Neural cell (in vitro differentiated cells): ENCODE data around the gene ADCY6. TPM values are rescaled to one million over a fixed set of nuclear protein-coding genes. Genes with fewer than 3 reads are reported as not detected.

Source experiments
- H2AFZ ChIP-seq: fragments of 200-600, 300-800 bp; sonication (generic), shearing (Covaris generic); 2 replicates; pipeline ENCODE4 v1.6.0; 2014; ENCODE audit warnings: low read depth, mild to moderate bottlenecking, antibody characterized with exemption, low read length, moderate library complexity
- H3F3A ChIP-seq: fragments of 200-600 bp; shearing (Covaris generic); 2 replicates; pipeline ENCODE4 v1.6.1; 2016; ENCODE audit warnings: mild to moderate bottlenecking, moderate library complexity, mixed read lengths, antibody characterized with exemption, low read length; ENCODE audit not compliant: insufficient read depth, poor library complexity, severe bottlenecking
- H3K27ac ChIP-seq: fragments of 200-600, 300-800 bp; sonication (generic), shearing (Covaris generic); 2 replicates; pipeline ENCODE4 v1.5.1; 2014; ENCODE audit warnings: mild to moderate bottlenecking, low read length, moderate library complexity
- H3K27me3 ChIP-seq: fragments of 300-800, 200-600 bp; sonication (generic), shearing (Covaris generic); 2 replicates; pipeline ENCODE4 v1.6.0; 2014; ENCODE audit warnings: mild to moderate bottlenecking, low read depth, low read length, moderate library complexity; ENCODE audit not compliant: insufficient read depth
- H3K36me3 ChIP-seq: fragments of 300-800, 200-600 bp; sonication (generic), shearing (Covaris generic); 2 replicates; pipeline ENCODE4 v1.5.1; 2014; ENCODE audit warnings: mild to moderate bottlenecking, antibody characterized with exemption, low read length, moderate library complexity; ENCODE audit not compliant: insufficient read depth
- H3K4me2 ChIP-seq: fragments of 300-800, 200-600 bp; sonication (generic), shearing (Covaris generic); 2 replicates; pipeline ENCODE4 v1.6.0; 2014; ENCODE audit warnings: mild to moderate bottlenecking, low read length
- H3K4me3 ChIP-seq: fragments of 300-800, 200-600 bp; sonication (generic), shearing (Covaris generic); 2 replicates; pipeline ENCODE4 v1.5.1; 2014; ENCODE audit warnings: mild to moderate bottlenecking, low read length, moderate library complexity
- H3K79me2 ChIP-seq: fragments of 200-600 bp; shearing (Covaris generic); replicated peaks from 2 replicates; pipeline ENCODE4 v1.6.0; 2014; ENCODE audit warnings: mild to moderate bottlenecking, low read length, moderate library complexity; ENCODE audit not compliant: insufficient read depth
- H3K9ac ChIP-seq: fragments of 300-800, 200-600 bp; sonication (generic), shearing (Covaris generic); 2 replicates; pipeline ENCODE4 v1.6.1; 2016; ENCODE audit warnings: mild to moderate bottlenecking, low read length, mixed read lengths
- H3K9me2 ChIP-seq: fragments of 200-600 bp; shearing (Covaris generic); 2 replicates; pipeline ENCODE4 v1.6.1; 2016; ENCODE audit warnings: mild to moderate bottlenecking, low read length, mixed read lengths; ENCODE audit not compliant: insufficient read depth
- H3K9me3 ChIP-seq: fragments of 200-600, 300-800 bp; sonication (generic), shearing (Covaris generic); 2 replicates; pipeline ENCODE4 v1.6.1; 2016; ENCODE audit warnings: mild to moderate bottlenecking, mixed run types, low read length, moderate library complexity, mixed read lengths
- H4K20me1 ChIP-seq: fragments of 200-600 bp; shearing (Covaris generic); 2 replicates; pipeline ENCODE4 v1.6.1; 2016; ENCODE audit warnings: mild to moderate bottlenecking, mixed run types; ENCODE audit not compliant: insufficient read depth
- EP300 ChIP-seq: fragments of 450-650 bp; conservative IDR thresholded peaks from 2 replicates; pipeline ENCODE4 v1.6.1; 2014; ENCODE audit warnings: antibody characterized with exemption, mild to moderate bottlenecking, moderate library complexity; ENCODE audit not compliant: poor library complexity, severe bottlenecking
- EZH2 ChIP-seq: fragments of 200-600, 300-800 bp; shearing (Covaris generic), sonication (generic); IDR thresholded peaks from 2 replicates; pipeline ENCODE4 v1.6.1; 2014; ENCODE audit warnings: antibody characterized with exemption, low read length, borderline replicate concordance, mild to moderate bottlenecking; ENCODE audit not compliant: insufficient read depth, poor library complexity, severe bottlenecking
- MXI1 ChIP-seq: fragments of 450-650 bp; conservative IDR thresholded peaks from 2 replicates; pipeline ENCODE4 v1.6.1; 2014; ENCODE audit warnings: antibody characterized with exemption, mild to moderate bottlenecking; ENCODE audit not compliant: poor library complexity, severe bottlenecking
- POLR2AphosphoS5 ChIP-seq: IDR thresholded peaks from 2 replicates; pipeline ENCODE4 v1.6.1; 2012
- RAD21 ChIP-seq: fragments of 450-650 bp; conservative IDR thresholded peaks from 2 replicates; pipeline ENCODE4 v1.6.1; 2014; ENCODE audit warnings: antibody characterized with exemption, mild to moderate bottlenecking, moderate library complexity
- SMC3 ChIP-seq: fragments of 450-650 bp; conservative IDR thresholded peaks from 2 replicates; pipeline ENCODE4 v1.6.1; 2014; ENCODE audit warnings: antibody characterized with exemption, mild to moderate bottlenecking, moderate library complexity; ENCODE audit not compliant: poor library complexity
- TAF1 ChIP-seq: IDR thresholded peaks from 2 replicates; pipeline ENCODE4 v1.6.1; 2012; ENCODE audit warnings: low read depth
- polyA plus RNA-seq: library from polyadenylated mRNA; depleted of rRNA; stranded (reverse); fragments of >200 nt; gene quantifications from 2 replicates; pipeline ENCODE4 v1.2.3, GENCODE V29; 2014
- TF ChIP-seq, protein P1 (sequence below): fragments of 450-650 bp; IDR thresholded peaks from 2 replicates; pipeline ENCODE4 v1.5.1; 2014; ENCODE audit warnings: antibody characterized with exemption, mild to moderate bottlenecking, moderate library complexity; ENCODE audit not compliant: poor library complexity, severe bottlenecking
- TF ChIP-seq, protein P2 (sequence below): IDR thresholded peaks from 2 replicates; pipeline ENCODE4 v1.6.1; 2012; ENCODE audit warnings: borderline replicate concordance

ADCY6 gene
- polyA plus RNA-seq, 1 donor from 2014 or later: 43.1 TPM

DNA sequence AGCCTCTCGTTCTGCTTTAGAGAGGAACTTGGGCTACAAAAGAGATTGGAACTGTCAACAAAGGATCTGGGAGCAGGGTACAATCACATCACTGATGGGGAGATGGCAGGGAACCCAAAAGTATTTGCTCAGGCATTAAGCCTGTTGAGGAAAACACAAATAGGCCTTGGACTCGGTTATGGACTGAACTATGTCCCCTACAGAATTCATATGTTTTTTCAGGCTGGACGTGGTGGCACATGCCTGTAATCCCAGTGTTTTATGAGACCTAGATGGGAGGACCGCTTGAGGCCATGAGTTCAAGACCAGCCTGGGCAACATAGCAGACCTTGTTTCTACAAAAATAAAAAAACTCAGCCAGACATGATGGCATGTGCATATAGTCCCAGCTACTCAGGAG is 49.2 kb upstream of the ADCY6 start:
- TF ChIP-seq, protein P1, sequence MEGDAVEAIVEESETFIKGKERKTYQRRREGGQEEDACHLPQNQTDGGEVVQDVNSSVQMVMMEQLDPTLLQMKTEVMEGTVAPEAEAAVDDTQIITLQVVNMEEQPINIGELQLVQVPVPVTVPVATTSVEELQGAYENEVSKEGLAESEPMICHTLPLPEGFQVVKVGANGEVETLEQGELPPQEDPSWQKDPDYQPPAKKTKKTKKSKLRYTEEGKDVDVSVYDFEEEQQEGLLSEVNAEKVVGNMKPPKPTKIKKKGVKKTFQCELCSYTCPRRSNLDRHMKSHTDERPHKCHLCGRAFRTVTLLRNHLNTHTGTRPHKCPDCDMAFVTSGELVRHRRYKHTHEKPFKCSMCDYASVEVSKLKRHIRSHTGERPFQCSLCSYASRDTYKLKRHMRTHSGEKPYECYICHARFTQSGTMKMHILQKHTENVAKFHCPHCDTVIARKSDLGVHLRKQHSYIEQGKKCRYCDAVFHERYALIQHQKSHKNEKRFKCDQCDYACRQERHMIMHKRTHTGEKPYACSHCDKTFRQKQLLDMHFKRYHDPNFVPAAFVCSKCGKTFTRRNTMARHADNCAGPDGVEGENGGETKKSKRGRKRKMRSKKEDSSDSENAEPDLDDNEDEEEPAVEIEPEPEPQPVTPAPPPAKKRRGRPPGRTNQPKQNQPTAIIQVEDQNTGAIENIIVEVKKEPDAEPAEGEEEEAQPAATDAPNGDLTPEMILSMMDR: no peak
- no peak for TF ChIP-seq POLR2AphosphoS5
- no peak for TF ChIP-seq EZH2
- H3K9ac ChIP-seq: no peak overlapping the region
- H3K27ac ChIP-seq: no peak overlapping the region
- H4K20me1 ChIP-seq: no peaks in the 10 kb centered on the region
- no peaks in the 10 kb centered on the region for H3K36me3 ChIP-seq
- no peak overlapping the region for H3K4me2 ChIP-seq
- H3F3A ChIP-seq: no peaks in the 10 kb centered on the region
- no peak overlapping the region for H3K4me3 ChIP-seq
- no peaks in the 10 kb centered on the region for H3K9me3 ChIP-seq
- H3K27me3 ChIP-seq: no peaks in the 10 kb centered on the region
- no peaks in the 10 kb centered on the region for H3K79me2 ChIP-seq
- H2AFZ ChIP-seq: no peak overlapping the region
- no peaks in the 10 kb centered on the region for H3K9me2 ChIP-seq

DNA sequence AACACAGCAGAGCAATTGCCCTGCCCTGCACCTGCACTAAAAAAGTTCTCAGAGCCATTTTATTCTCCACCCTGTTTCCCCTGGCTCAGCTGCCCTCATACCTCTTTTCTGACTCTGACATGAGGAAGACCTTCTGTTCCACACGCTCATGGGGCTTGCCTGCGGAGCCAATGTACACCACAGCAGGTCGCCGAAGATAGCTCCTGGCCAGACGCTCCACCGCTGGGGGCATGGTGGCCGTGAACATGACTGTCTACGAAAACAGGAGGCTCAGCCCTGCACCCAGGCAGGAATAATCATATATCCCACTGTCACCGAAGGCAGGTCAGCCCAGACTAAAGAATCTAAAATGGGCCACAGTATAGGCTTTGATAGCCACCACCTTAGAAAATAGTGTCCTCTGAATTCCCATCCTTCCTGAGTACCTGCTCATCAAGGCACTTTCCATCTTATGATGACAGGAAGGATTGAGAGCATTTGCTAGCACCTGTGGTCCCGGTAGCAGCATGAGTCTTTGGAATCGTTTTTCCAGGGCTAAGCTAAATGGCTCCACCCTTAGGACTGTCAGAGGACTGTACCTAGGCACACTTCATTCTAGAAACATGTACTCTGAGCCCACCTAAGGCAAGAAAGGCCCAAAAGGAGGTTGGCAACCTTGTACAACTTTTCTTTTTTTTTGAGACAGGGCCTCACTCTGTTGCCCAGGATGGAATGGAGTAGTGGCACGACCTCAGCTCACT is 43.6 kb upstream of the ADCY6 start:
- TF ChIP-seq TAF1 (no peak), EZH2 (no peak), EP300 (no peak), RAD21 (no peak), MXI1 (no peak)
- TF ChIP-seq, protein P1: no peak
- H3K79me2 ChIP-seq: no peaks in the 10 kb centered on the region
- H3K36me3 ChIP-seq: peaks cover 6% of the 10 kb centered on the region

DNA sequence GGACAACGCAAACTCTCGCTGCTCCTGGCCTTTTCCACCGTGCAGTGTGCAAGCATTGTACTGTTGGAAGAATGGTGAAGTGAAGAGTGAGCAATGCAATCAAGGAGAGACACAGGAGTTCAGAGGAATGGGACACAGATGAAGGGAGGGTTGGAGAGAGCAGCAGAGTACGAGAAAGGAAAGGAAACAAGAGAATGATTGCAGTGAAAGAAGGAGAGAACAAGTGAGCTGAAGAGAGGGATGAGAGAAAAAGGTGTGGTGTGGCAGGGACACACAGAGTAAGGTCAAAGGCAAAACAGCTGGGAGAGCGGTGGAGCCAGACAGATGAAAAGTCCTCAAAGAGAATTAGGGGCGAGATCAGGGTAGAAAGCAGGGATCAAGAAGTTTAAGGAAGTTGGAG is 42.4 kb upstream of the ADCY6 start:
- peaks cover 6% of the 10 kb centered on the region for H3K36me3 ChIP-seq
- no peak for TF ChIP-seq MXI1
- no peak for TF ChIP-seq SMC3
- no peak for TF ChIP-seq TAF1
- TF ChIP-seq, protein P2, sequence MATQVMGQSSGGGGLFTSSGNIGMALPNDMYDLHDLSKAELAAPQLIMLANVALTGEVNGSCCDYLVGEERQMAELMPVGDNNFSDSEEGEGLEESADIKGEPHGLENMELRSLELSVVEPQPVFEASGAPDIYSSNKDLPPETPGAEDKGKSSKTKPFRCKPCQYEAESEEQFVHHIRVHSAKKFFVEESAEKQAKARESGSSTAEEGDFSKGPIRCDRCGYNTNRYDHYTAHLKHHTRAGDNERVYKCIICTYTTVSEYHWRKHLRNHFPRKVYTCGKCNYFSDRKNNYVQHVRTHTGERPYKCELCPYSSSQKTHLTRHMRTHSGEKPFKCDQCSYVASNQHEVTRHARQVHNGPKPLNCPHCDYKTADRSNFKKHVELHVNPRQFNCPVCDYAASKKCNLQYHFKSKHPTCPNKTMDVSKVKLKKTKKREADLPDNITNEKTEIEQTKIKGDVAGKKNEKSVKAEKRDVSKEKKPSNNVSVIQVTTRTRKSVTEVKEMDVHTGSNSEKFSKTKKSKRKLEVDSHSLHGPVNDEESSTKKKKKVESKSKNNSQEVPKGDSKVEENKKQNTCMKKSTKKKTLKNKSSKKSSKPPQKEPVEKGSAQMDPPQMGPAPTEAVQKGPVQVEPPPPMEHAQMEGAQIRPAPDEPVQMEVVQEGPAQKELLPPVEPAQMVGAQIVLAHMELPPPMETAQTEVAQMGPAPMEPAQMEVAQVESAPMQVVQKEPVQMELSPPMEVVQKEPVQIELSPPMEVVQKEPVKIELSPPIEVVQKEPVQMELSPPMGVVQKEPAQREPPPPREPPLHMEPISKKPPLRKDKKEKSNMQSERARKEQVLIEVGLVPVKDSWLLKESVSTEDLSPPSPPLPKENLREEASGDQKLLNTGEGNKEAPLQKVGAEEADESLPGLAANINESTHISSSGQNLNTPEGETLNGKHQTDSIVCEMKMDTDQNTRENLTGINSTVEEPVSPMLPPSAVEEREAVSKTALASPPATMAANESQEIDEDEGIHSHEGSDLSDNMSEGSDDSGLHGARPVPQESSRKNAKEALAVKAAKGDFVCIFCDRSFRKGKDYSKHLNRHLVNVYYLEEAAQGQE: no peak
- TF ChIP-seq EZH2: no peak
- TF ChIP-seq POLR2AphosphoS5: no peak
- TF ChIP-seq RAD21: no peak
- TF ChIP-seq, protein P1: no peak
- no peak for TF ChIP-seq EP300
- H3K9ac ChIP-seq: no peak overlapping the region
- no peak overlapping the region for H3K27ac ChIP-seq
- no peak overlapping the region for H3K4me2 ChIP-seq
- H3K9me2 ChIP-seq: no peaks in the 10 kb centered on the region
- H3K9me3 ChIP-seq: no peaks in the 10 kb centered on the region
- no peak overlapping the region for H2AFZ ChIP-seq
- no peaks in the 10 kb centered on the region for H4K20me1 ChIP-seq
- H3K27me3 ChIP-seq: no peaks in the 10 kb centered on the region
- no peak overlapping the region for H3K4me3 ChIP-seq
- H3K79me2 ChIP-seq: no peaks in the 10 kb centered on the region
- H3F3A ChIP-seq: no peaks in the 10 kb centered on the region

More for the DNA sequence above, 43.6 kb upstream of the ADCY6 start:
- Histone ChIP-seq H4K20me1 (no peaks in the 10 kb centered on the region), H3F3A (no peaks in the 10 kb centered on the region), H3K27me3 (no peaks in the 10 kb centered on the region), H3K4me3 (no peak overlapping the region), H3K9ac (no peak overlapping the region), H3K9me2 (no peaks in the 10 kb centered on the region), H3K9me3 (no peaks in the 10 kb centered on the region), H2AFZ (no peak overlapping the region), H3K4me2 (no peak overlapping the region), H3K27ac (no peak overlapping the region)
